Epithelial cell of esophagus (primary cell): ENCODE data around the gene PLA2R1.

Source experiments
- DNase-seq: peaks from one replicate; pipeline ENCODE4 v3.0.0; 2010; ENCODE audit warnings: low read depth
- H3K4me3 ChIP-seq: 2 replicates; pipeline ENCODE4 v1.5.1; 2011; ENCODE audit warnings: mild to moderate bottlenecking, low read length, control low read depth
- CTCF ChIP-seq: IDR thresholded peaks from 2 replicates; pipeline ENCODE4 v1.5.1; 2011; ENCODE audit warnings: low read depth, mild to moderate bottlenecking, low read length, control low read depth, inconsistent platforms; ENCODE audit not compliant: insufficient read depth; ENCODE audit errors: missing control alignments

Gene PLA2R1

GRCh38 chr2:159908623-159909022 is 153.8 kb downstream of the PLA2R1 start:
- H3K4me3 ChIP-seq = no peak overlapping the region
- no peak for TF ChIP-seq CTCF
- DNase-seq = peak; percentile 13

GRCh38 chr2:159907909-159908308 is 154.5 kb downstream of the PLA2R1 start:
- peak; percentile 45 for DNase-seq
- H3K4me3 ChIP-seq = no peak overlapping the region
- TF ChIP-seq CTCF = no peak

GRCh38 chr2:159905926-159906714 is 156.3 kb downstream of the PLA2R1 start:
- H3K4me3 ChIP-seq = no peak overlapping the region
- no peak for TF ChIP-seq CTCF
- no peak for DNase-seq

GRCh38 chr2:159904959-159905305 is 157.5 kb downstream of the PLA2R1 start:
- DNase-seq = peak; percentile 22
- peak overlapping the region; percentile 23 for H3K4me3 ChIP-seq
- no peak for TF ChIP-seq CTCF

GRCh38 chr2:159904127-159904958 is 158.1 kb downstream of the PLA2R1 start, which contains the start of gene LY75:
TSS of gene LY75 (minus strand) at chr2:159904756.
- peak within 1 kb of the TSS; percentile 23 for H3K4me3 ChIP-seq
- peak; percentile 51 for DNase-seq
- no peak for TF ChIP-seq CTCF

GRCh38 chr2:159903443-159904126 is 158.8 kb downstream of the PLA2R1 start:
- DNase-seq = no peak
- TF ChIP-seq CTCF = no peak
- no peak overlapping the region for H3K4me3 ChIP-seq
